Nephron progenitor cell (in vitro differentiated cells): ENCODE data around the gene COA1.
"Not testable (repeated sequence)": the region's sequence is repeated elsewhere in the genome, so short reads cannot be mapped to it uniquely, and the experiment has no call there.

Source experiments
- DNase-seq: peaks from one replicate; pipeline ENCODE4 v3.0.0; 2021
- H3K27ac Mint-ChIP-seq: 2 replicates; pipeline ENCODE4 v1.8.0; 2021; ENCODE audit warnings: mild to moderate bottlenecking, moderate library complexity, mixed read lengths
- H3K27me3 Mint-ChIP-seq: 2 replicates; pipeline ENCODE4 v1.8.0; 2021; ENCODE audit warnings: mild to moderate bottlenecking, low read depth, mixed read lengths; ENCODE audit not compliant: poor library complexity
- H3K36me3 Mint-ChIP-seq: 2 replicates; pipeline ENCODE4 v1.8.0; 2021; ENCODE audit warnings: low read depth, mixed read lengths
- H3K4me1 Mint-ChIP-seq: 2 replicates; pipeline ENCODE4 v1.8.0; 2021; ENCODE audit warnings: mixed read lengths
- H3K4me3 Mint-ChIP-seq: 2 replicates; pipeline ENCODE4 v1.8.0; 2021; ENCODE audit warnings: mild to moderate bottlenecking, moderate library complexity, mixed read lengths
- H3K9me3 Mint-ChIP-seq: 2 replicates; pipeline ENCODE4 v1.8.0; 2021; ENCODE audit warnings: mild to moderate bottlenecking, moderate library complexity, mixed read lengths
- CTCF ChIP-seq: fragments of 200-600 bp; sonication (generic); IDR thresholded peaks from 2 replicates; pipeline ENCODE4 v1.5.0; 2021; ENCODE audit warnings: antibody characterized with exemption

COA1 gene

GRCh38 chr7:43631559-43631958, 97.8 kb downstream of the COA1 start:
- peaks cover 5% of the 10 kb centered on the region for H3K9me3 Mint-ChIP-seq
- peaks cover 5% of the 10 kb centered on the region for H3K4me1 Mint-ChIP-seq
- no peak for TF ChIP-seq CTCF
- H3K27ac Mint-ChIP-seq: no peak overlapping the region
- H3K36me3 Mint-ChIP-seq: peaks cover 86% of the 10 kb centered on the region
- no peak overlapping the region for H3K4me3 Mint-ChIP-seq
- no peaks in the 10 kb centered on the region for H3K27me3 Mint-ChIP-seq
- no peak for DNase-seq

- Mint-ChIP-seq H3K27ac (no peak overlapping the region), H3K4me1 (peaks cover 5% of the 10 kb centered on the region), H3K36me3 (peaks cover 77% of the 10 kb centered on the region), H3K27me3 (no peaks in the 10 kb centered on the region), H3K9me3 (peaks cover 3% of the 10 kb centered on the region), H3K4me3 (no peak overlapping the region)
- no peak for TF ChIP-seq CTCF
- no peak for DNase-seq
These were observed 98.8 kb downstream of the COA1 start for GRCh38 chr7:43630482-43630881.

- no peak for TF ChIP-seq CTCF
- Mint-ChIP-seq H3K27ac (no peak overlapping the region), H3K4me3 (no peak overlapping the region), H3K9me3 (no peaks in the 10 kb centered on the region), H3K27me3 (no peaks in the 10 kb centered on the region), H3K36me3 (peaks cover 75% of the 10 kb centered on the region), H3K4me1 (peaks cover 5% of the 10 kb centered on the region)
- DNase-seq: no peak
These were observed 99.5 kb downstream of the COA1 start for GRCh38 chr7:43629857-43630256.

- Mint-ChIP-seq H3K27ac (no peak overlapping the region), H3K4me1 (peaks cover 5% of the 10 kb centered on the region), H3K36me3 (peaks cover 74% of the 10 kb centered on the region), H3K27me3 (no peaks in the 10 kb centered on the region), H3K4me3 (no peak overlapping the region), H3K9me3 (no peaks in the 10 kb centered on the region)
- DNase-seq: no peak
- TF ChIP-seq CTCF: no peak
These were observed 100.9 kb downstream of the COA1 start for GRCh38 chr7:43628431-43628830.

GRCh38 chr7:43627798-43628197, 101.5 kb downstream of the COA1 start:
- H3K36me3 Mint-ChIP-seq: peaks cover 71% of the 10 kb centered on the region

GRCh38 chr7:43626695-43627094, 102.6 kb downstream of the COA1 start:
- TF ChIP-seq CTCF: no peak
- Mint-ChIP-seq H3K4me3 (no peak overlapping the region), H3K27me3 (peaks cover 4% of the 10 kb centered on the region)

More at GRCh38 chr7:43627798-43628197, 101.5 kb downstream of the COA1 start:
- H3K27me3 Mint-ChIP-seq, DNase-seq, H3K27ac Mint-ChIP-seq, H3K9me3 Mint-ChIP-seq, H3K4me3 Mint-ChIP-seq, H3K4me1 Mint-ChIP-seq: not testable (repeated sequence)

More at GRCh38 chr7:43626695-43627094, 102.6 kb downstream of the COA1 start:
- DNase-seq: no peak
- H3K27ac Mint-ChIP-seq: peak overlapping the region; percentile 21
- peaks cover 61% of the 10 kb centered on the region for H3K36me3 Mint-ChIP-seq
- H3K9me3 Mint-ChIP-seq: no peaks in the 10 kb centered on the region
- H3K4me1 Mint-ChIP-seq: peaks cover 5% of the 10 kb centered on the region
